PFSK-1 (cell line): ENCODE data around the gene PHACTR1.

Experiments
- FOXP2 ChIP-seq: optimal IDR thresholded peaks from 2 replicates; pipeline ENCODE3; 2011; ENCODE audit warnings: borderline replicate concordance, control low read depth, inconsistent platforms; ENCODE audit not compliant: insufficient read depth; ENCODE audit errors: extremely low read length, extremely low read depth
- POLR2AphosphoS5 ChIP-seq: IDR thresholded peaks from 2 replicates; pipeline ENCODE4 v1.6.1; 2012; ENCODE audit warnings: low read depth, mild to moderate bottlenecking, control low read depth, low read length, moderate library complexity
- SIN3A ChIP-seq: IDR thresholded peaks from 2 replicates; pipeline ENCODE4 v1.6.1; 2012; ENCODE audit warnings: mild to moderate bottlenecking, low read length, moderate library complexity, borderline replicate concordance; ENCODE audit not compliant: insufficient read depth
- TAF1 ChIP-seq: IDR thresholded peaks from 2 replicates; pipeline ENCODE4 v1.6.1; 2012; ENCODE audit warnings: low read length, control low read depth, borderline replicate concordance; ENCODE audit not compliant: insufficient read depth
- TF ChIP-seq, protein P1 (sequence below), 2 experiments: IDR thresholded peaks; 2 replicates each; pipeline versions ENCODE4 v1.6.1 to v1.8.0; 2011 to 2012; ENCODE audit warnings: low read depth in 2 of 2, low read length in 2 of 2, control low read depth in 1 of 2, inconsistent platforms in 1 of 2, mild to moderate bottlenecking in 1 of 2, moderate library complexity in 1 of 2; ENCODE audit not compliant: insufficient read depth in 1 of 2

Gene PHACTR1

DNA sequence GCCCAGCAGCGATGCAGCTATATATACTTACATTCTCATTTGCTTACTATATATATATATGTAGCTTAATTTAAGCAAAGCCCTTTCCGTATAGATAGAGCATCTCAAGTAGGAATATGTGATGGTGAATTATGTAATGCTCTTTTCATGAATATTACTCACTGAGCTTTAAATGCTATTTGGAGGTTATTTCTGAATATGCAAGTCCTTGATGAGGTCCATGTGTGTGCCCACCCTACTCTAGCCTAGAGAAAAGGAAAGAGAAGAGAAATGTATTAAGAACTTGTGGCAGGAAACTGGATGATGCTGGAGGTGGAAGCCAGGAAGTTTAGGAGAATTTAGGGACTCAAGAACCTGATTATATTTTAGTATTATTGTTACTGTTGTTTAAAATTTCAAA is 63.2 kb downstream of the PHACTR1 start:
- TF ChIP-seq, protein P1, sequence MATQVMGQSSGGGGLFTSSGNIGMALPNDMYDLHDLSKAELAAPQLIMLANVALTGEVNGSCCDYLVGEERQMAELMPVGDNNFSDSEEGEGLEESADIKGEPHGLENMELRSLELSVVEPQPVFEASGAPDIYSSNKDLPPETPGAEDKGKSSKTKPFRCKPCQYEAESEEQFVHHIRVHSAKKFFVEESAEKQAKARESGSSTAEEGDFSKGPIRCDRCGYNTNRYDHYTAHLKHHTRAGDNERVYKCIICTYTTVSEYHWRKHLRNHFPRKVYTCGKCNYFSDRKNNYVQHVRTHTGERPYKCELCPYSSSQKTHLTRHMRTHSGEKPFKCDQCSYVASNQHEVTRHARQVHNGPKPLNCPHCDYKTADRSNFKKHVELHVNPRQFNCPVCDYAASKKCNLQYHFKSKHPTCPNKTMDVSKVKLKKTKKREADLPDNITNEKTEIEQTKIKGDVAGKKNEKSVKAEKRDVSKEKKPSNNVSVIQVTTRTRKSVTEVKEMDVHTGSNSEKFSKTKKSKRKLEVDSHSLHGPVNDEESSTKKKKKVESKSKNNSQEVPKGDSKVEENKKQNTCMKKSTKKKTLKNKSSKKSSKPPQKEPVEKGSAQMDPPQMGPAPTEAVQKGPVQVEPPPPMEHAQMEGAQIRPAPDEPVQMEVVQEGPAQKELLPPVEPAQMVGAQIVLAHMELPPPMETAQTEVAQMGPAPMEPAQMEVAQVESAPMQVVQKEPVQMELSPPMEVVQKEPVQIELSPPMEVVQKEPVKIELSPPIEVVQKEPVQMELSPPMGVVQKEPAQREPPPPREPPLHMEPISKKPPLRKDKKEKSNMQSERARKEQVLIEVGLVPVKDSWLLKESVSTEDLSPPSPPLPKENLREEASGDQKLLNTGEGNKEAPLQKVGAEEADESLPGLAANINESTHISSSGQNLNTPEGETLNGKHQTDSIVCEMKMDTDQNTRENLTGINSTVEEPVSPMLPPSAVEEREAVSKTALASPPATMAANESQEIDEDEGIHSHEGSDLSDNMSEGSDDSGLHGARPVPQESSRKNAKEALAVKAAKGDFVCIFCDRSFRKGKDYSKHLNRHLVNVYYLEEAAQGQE (IDR thresholded peaks at IDR 0.05; ENCODE audit: insufficient read depth in 1 of 2, low read depth in 2 of 2, low read length in 2 of 2): no peak
- TF ChIP-seq FOXP2 (no peak), TAF1 (no peak), POLR2AphosphoS5 (no peak), SIN3A (no peak)

DNA sequence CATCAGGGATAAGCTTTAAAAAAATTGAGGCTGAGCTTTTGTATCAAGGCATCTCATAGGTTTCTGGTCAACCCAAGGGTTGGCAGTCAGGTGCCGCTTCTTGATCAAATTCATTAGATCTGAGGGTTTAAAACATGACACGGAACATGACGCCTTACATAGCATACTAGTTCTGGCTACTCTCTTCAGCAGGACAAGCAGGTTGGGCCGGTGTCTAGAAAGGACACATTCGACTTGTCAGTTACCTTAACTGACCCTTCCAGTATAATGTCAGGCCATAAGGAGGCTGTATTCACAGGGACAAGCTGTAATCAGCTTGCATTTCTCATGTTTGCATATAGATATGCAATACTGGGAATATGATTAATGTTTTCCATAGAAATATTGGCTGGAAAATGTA is 65.6 kb downstream of the PHACTR1 start:
- TF ChIP-seq FOXP2 (no peak), SIN3A (no peak), TAF1 (no peak), POLR2AphosphoS5 (no peak)
- TF ChIP-seq, protein P1 (IDR thresholded peaks at IDR 0.05; ENCODE audit: insufficient read depth in 1 of 2, low read depth in 2 of 2, low read length in 2 of 2): no peak

DNA sequence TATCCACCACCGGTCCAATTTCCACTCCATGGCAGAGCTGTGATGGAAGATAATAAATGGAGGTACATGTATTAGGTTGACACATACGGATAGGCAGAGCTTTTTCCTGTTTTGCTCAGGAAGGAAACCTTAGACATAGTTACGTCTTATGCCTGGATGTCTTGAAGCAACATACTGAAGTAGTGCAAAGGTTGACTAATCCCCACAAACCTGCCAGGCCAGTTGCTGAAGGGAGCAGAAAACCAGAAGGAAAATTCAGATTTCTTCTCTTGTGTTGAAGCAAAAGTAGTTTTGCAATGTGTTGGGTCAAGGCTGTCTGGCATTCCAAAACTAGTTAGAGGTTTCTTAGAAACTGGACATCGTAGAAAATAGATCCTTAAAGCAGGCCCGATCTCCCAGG is 68.7 kb downstream of the PHACTR1 start:
- TF ChIP-seq POLR2AphosphoS5: no peak
- no peak for TF ChIP-seq FOXP2
- no peak for TF ChIP-seq TAF1

DNA sequence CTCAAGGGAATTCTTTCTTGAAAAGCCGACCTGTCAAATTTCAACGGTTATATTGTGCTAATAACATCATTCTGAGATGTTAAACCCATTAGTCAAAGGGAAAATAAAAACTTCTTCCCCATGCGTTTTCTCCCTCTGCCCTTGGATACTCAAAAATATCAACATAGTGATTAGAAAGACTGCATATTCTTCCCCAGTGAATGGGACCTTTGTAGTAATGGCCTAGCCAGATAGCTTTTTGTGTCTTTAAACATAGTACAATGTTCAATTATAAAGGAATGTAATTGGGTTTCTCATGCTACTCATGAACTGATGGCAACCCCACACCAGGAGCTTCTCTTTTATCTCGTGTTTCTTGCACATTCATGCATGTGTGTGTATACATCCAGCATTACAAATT is 69.4 kb downstream of the PHACTR1 start:
- TF ChIP-seq TAF1 (no peak), SIN3A (no peak), POLR2AphosphoS5 (no peak), FOXP2 (no peak)
- TF ChIP-seq, protein P1 (IDR thresholded peaks at IDR 0.05; ENCODE audit: insufficient read depth in 1 of 2, low read depth in 2 of 2, low read length in 2 of 2): no peak

DNA sequence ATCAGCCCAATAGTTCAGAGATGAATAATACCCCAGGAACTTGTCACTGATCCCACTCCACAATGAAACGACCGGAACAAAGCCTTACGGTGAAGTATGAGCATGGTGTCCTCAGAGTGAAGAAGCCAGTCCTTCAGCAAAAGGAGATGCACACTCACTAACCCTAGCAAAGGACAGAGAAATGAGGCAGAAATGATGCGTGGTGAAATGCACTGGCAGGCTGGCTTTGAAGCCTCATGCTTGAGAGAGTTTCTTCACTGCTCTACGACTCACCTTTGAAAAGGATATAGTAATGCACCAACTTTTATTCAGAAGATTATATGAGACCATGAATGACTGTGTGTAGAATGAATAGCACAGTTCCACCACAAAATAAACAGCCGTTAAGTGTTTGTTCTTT is 74.8 kb downstream of the PHACTR1 start:
- no peak for TF ChIP-seq TAF1
- no peak for TF ChIP-seq POLR2AphosphoS5
- no peak for TF ChIP-seq SIN3A
- TF ChIP-seq, protein P1 (IDR thresholded peaks at IDR 0.05; ENCODE audit: insufficient read depth in 1 of 2, low read depth in 2 of 2, low read length in 2 of 2): no peak
- no peak for TF ChIP-seq FOXP2
